ENCODE measurements around the gene HIGD1C. TPM values are rescaled to one million over a fixed set of nuclear protein-coding genes. Genes with fewer than 3 reads are reported as not detected.
A peak's percentile ranks its signal among the peaks of the same experiment; 100 is the strongest.
"Not testable (repeated sequence)": the region's sequence is repeated elsewhere in the genome, so short reads cannot be mapped to it uniquely, and the experiment has no call there.

HIGD1C gene
- not detected in 2 replicates for total RNA-seq (2014; rRNA removed; shearing (Covaris generic))

DNA sequence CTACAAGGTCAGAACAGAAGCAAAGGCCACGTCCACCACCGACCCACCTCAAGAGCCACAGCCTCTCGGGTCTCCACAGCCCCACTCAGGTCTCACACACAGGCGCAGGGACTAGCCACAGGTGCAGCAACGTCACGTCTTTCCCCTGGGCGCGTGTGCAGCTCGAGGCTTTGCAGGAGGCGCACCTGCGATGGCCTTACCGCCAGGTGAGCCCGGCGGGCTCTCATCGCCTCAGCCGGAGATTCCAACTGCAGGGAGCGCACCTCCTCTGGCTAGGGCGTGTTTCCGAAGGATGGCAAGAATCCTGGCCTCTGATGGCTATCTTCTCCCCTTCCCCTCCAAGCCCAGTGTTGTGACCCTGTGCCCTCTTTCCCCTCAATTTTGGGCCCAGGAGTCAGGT is at the start of gene HIGD1C:
TSS of gene HIGD1C (plus strand) at position 35 of the 400 bp plus-strand sequence. CDS start 1,455 bp downstream, outside the sequence.
- no peak for DNase-seq (ENCODE audit: low spot score)

DNA sequence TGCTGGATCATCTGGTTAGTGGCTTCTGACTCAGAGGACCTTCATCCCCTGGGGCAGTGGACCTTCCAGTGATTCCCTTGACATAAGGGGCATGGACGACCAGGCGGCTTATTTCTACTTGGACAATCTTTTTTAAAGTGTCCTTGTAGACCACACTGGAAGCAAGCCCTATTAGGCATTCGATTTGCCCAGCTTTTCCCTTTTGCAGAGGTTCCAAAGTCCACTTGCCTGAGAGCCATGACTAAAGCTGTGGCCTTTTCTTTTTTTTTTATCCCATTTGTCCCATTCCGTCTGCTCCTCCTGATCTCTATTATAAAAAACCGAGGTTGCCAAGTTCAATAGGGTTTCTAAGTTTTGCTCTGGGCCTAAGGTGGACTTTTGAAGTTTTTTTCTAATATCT is 43.9 kb upstream of the HIGD1C start:
- DNase-seq (ENCODE audit: low spot score), result not testable (repeated sequence)

DNA sequence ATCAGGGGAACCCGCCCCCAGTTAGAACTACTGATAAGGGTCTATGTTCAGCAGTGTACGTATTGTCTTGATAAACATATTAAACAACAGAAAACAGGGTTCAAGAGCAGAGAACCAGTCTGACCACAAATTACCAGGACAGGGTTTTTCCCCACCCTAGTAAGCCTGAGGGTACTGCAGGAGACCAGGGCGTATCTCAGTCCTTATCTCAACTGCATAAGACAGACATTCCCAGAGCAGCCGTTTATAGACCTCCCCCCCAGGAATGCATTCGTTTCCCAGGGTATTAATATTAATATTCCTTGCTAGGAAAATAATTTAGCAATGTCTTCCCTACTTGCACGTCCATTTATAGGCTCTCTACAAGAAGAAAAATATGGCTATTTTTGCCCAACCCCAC is 40.0 kb upstream of the HIGD1C start:
- DNase-seq (ENCODE audit: low spot score), result not testable (repeated sequence)

DNA sequence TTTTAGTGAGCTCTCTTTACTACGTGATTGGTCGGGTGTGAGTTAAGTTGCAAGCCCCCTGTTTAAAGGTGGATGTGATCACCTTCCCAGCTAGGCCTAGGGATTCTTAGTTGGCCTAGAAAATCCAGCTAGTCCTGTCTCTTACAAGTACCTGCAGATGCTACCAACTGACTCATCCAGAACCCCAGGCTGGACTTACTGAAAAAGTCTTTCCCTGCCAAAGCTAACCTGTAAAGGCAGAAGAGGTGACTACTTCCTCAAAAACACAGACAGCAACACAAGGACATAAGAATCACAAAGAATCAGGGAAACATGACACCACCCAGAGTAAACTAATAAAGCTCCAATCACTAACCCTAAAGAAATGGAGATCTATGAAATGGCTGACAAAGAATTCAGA is 39.1 kb upstream of the HIGD1C start:
- DNase-seq (ENCODE audit: low spot score), result no peak

DNA sequence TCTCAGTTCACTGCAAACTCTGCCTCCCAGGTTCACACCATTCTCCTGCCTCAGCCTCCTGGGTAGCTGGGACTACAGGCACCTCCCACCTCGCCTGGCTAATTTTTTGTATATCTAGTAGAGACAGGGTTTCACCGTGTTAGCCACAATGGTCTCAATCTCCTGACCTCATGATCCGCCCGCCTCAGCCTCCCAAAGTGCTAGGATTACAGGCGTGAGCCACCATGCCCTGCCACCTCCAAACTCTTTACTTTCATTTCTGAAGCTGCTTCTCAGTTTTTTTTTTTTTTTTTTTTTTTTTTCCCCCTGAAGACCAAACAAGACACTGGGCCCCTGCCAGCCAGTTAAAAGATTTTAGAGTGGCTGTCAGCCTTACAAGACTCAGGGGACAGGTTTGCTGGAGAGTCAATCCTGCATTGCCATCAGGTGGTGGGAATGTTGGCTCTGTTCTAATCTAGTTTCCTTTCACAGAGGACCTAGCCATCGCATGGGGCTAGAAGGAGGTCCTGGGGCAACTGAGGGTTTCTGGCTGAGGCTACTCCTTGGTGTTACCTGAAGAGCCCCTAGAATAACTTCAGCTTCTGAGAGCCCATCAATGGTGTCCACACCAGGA is 37.4 kb upstream of the HIGD1C start:
- DNase-seq (ENCODE audit: low spot score), result no peak

DNA sequence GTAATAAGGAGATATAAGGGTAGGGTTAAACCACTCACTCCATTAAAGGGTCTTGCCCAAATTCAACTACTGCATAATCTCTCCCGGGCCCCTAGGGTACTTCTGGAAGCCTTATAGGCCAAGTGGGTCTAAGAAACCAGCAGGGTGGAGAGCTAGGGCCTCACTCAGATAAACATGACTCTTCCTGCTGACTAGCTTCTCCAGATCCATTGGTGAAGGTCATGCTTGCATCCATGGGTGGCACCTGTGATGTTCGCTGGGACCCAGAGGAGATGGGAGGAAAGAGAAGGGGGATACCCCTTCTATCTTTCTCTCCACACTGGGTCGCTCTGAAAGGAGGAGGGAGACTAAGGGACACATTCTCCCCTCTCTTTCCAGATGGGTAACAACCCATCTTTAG is 36.1 kb upstream of the HIGD1C start:
- DNase-seq (ENCODE audit: low spot score), result no peak

DNA sequence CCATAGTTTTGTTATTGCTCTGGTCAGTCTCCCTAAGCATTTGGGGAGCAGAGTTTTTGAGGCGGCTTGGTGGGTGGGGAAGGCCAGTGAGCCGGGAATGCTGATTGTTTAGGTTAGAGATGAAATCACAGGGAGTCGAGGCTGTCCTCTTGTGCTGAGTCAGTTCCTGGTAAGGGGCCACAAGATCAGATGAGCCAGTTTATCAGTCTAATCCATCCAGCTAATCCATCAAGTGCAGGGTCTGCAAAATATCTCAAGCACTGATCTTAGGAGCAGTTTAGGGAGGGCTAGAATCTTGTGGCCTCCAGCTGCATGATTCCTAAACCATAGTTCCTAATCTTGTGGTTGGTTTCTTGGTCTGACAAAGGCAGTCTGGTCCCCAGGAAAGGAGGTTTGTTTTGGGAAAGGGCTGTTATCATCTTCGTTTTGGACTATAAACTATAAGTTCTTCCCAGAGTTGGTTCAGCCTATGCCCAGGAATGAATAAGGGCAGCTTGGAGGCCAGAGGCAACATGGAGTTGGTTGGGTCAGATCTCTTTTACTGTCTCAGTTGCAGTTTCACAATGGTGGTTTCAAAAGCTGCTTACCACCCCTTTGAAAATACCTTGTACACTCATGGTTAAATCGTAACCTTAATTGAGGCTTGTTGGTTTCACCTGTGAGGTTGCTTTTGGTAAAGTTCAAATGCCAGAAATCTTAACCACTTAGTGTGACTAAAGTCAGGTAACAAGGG is 33.6 kb upstream of the HIGD1C start:
- no peak for DNase-seq (ENCODE audit: low spot score)

DNA sequence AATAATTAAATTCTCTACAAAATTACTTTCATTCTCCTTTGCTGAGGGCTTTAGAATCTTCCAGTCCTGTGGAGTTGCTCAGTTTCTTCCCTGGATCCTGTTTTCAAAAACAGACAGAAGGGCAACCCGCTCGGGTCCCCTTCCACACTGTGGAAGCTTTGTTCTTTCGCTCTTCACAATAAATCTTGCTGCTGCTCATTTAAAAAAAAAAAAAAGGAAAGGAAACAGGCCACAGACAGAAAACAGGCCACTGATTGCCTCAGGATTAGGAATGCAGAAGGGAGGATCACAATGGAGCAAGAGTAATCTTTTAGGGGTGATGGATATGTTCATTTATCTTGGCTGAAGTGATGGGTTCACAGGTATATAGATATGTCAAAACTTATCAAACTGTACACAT is 29.5 kb upstream of the HIGD1C start:
- DNase-seq (ENCODE audit: low spot score), result no peak

DNA sequence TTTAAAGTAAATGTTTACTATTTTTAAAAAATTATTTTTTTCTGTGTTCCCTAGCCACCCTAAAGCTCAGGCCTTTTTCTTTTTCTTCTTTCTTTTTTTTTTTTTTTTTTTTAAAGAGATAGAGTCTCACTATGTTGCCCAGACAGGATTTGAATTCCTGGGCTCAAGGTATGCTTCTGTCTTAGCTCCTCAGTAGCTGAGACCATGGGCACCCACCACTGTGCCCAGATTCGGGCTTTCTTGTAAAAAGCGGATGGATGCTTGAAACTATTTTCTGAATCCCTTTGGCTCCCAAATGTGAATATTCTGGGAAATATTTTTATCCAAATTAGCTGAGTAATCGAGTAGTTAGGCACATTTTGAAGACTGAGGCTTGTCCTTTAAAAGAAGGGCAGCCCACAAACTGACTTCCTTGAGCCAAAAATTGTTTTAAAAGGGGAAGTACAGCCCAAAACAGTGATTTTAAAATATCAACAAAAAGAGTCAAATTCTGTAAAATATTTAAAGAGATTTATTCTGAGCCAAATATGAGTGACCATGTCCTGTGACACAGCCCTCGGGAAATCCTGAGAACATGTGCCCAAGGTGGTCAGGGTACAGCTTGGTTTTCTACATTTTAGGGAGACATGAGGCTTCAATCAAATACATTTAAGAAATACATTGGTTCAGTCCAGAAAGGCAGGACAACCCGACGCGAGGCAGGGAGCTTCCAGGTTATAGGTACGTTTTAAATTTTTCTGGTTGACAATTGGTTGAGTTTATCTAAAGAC is 28.8 kb upstream of the HIGD1C start:
- no peak for DNase-seq (ENCODE audit: low spot score)

DNA sequence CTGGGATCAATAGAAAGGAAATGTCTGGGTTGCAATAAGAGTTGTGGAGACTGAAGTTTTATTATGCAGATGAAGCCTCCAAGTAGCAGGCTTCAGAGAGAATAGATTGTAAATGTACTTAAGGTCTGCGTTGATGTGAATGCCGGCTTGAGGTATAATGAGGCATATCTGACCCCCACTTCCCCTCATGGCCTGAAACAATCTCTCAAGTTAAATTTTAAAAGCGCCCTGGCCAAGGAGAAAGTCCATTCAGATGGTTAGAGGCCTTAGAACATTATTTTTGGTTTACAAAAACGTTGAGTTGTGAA is 28.3 kb upstream of the HIGD1C start:
- no peak for DNase-seq (ENCODE audit: low spot score)

DNA sequence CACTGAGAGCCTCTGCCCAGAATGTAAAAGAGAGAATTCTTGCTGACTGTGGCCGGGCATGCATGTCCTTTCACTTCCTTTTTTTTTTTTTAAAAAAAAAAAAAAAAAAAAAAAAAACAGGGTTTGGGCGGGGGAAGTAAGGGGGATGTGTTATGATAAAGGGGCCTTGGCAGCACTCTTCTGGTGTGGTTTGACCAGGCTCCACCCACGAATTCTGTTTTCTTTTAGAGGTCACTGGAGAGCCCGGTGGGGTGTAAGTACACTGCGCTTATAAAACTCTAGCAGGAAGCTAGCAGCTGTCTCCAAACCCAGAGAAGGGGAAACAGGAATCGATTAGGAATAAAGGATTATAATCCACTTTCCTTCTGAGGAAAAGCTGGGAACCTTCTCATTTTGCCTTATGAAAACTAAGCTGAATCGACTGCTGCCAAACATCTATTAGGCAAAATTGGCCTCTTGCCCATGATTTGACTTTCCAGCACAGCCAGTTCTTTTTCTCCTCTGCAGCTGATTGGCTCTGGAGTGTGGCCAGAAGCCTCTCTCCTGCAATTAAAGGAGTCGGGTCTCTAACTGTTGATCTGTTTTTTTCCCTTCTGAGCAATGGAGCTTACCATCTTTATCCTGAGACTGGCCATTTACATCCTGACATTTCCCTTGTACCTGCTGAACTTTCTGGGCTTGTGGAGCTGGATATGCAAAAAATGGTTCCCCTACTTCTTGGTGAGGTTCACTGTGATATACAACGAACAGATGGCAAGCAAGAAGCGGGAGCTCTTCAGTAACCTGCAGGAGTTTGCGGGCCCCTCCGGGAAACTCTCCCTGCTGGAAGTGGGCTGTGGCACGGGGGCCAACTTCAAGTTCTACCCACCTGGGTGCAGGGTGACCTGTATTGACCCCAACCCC is 27.7 kb upstream of the HIGD1C start:
- DNase-seq (ENCODE audit: low spot score), result peak; percentile 78

DNA sequence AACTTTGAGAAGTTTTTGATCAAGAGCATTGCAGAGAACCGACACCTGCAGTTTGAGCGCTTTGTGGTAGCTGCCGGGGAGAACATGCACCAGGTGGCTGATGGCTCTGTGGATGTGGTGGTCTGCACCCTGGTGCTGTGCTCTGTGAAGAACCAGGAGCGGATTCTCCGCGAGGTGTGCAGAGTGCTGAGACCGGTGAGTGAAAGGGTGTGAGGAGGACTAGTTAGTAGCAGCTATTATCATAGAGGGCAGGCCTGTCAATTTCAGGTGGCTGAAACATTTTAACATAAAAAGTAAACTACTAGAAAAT is 27.0 kb upstream of the HIGD1C start:
- DNase-seq (ENCODE audit: low spot score), result no peak

DNA sequence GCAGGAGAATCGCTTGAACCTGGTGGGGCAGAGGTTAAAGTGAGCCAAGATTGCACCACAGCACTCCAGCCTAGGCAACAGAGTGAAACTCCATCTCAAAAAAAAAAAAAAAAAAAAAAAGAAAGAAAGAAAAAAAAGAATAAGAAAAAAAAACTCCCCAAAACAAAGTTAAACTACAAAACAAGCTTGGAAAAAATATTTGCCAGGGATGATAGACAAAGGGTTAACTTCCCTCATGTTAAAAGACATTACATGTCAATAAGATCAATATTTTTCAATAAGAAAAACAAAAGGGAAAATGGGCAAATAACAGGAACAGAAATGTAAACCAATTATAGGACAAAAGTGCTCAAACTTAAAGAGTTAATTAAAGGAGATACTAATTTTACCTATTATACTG is 26.4 kb upstream of the HIGD1C start:
- DNase-seq (ENCODE audit: low spot score), result no peak

DNA sequence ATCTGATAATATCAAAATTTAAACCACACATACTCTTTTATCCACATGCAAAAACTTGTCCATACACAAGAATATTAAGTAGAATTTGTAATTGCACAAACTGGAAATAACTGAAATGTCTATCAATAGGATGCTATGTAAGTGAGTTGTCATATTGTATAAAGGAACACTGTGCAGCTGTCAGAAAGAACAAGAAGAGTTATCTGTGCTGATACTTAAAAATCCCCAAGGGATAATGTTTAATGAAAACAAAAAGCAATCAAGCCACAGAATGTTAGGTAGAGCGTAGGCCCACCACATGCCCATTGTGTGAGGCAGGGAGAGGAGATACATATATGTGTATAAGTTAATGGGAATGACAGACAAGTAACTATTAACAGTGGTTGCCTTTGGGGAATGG is 25.9 kb upstream of the HIGD1C start:
- no peak for DNase-seq (ENCODE audit: low spot score)

DNA sequence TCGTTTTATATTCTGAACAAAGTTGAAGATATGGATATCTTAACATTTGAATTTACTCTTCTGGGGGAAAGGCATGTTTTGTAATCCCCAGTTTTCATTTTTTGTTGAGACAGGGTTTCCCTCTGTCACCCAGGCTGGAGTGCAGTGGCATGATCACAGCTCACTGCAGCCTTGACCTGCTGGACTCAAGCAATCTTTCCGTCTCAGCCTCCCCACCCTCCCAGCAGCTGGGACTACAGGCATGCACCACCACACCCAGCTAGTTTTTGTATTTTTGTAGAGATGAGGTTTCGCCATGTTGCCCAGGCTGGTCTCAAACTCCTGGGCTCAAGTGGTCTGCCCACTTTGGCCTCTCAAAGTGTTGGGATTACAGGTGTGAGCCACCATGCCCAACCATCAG is 25.4 kb upstream of the HIGD1C start:
- DNase-seq (ENCODE audit: low spot score), result not testable (repeated sequence)

DNA sequence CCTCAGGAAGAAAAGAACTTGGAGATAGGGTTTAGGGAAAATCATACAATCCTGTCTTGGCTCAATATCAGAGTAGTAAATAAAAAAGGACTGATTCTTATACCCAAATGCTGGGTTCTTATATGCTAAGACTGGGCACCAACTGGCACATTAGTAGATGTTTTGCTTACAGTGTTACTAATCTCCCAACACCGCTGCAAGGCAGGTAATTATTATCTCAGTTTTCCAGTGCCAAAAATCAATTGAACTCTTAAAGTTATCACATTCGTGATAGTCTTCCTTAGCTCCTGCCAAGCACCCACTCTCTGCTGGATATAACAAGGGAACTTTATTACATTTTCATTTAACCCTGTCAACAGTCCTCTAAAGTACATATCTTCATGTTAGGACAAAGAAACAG is 25.0 kb upstream of the HIGD1C start:
- DNase-seq (ENCODE audit: low spot score), result no peak

DNA sequence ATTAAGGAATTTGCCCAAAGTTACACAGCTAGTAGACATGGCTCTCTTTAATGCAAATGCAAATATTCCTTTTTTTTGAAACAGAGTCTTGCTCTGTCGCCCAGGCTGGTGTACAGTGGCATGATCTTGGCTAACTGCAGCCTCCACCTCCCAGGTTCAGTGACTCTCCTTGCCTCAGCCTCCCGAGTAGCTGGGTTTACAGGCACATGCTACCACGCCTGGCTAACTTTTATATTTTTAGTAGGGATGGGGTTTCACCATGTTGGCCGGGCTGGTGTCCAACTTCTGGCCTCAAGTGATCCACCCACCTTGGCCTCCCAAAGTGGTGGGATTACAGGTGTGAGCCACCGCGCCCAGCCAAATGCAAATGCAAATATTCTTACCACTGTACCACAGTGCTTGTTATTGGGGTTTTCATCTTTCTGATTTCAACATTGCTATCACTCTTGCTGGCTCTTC is 24.5 kb upstream of the HIGD1C start:
- DNase-seq (ENCODE audit: low spot score), result no peak

DNA sequence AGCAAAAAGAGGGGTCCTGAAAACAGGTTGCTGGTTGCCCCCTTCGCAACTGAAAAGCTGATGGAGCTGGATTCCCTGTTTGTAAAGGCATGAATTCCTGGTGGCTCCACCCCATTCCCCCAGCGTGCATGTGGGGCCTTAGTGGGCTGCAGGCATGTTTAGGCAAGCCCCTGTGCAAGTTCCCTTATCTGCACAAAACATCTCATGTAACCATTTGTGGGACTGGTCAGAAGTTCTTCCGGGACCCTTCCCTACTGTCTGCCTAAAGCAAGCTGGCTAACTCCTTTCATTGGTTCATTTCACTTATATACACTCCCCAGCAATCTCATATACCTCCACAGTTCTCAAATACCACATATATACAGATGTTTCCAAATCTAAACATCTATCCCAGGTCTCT is 24.0 kb upstream of the HIGD1C start:
- DNase-seq (ENCODE audit: low spot score), result no peak

DNA sequence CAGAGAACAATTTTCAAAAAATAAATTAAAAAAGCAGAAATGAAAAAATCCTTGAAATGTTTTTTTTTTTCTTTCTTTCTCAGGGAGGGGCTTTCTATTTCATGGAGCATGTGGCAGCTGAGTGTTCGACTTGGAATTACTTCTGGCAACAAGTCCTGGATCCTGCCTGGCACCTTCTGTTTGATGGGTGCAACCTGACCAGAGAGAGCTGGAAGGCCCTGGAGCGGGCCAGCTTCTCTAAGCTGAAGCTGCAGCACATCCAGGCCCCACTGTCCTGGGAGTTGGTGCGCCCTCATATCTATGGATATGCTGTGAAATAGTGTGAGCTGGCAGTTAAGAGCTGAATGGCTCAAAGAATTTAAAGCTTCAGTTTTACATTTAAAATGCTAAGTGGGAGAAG is 22.5 kb upstream of the HIGD1C start:
- no peak for DNase-seq (ENCODE audit: low spot score)

DNA sequence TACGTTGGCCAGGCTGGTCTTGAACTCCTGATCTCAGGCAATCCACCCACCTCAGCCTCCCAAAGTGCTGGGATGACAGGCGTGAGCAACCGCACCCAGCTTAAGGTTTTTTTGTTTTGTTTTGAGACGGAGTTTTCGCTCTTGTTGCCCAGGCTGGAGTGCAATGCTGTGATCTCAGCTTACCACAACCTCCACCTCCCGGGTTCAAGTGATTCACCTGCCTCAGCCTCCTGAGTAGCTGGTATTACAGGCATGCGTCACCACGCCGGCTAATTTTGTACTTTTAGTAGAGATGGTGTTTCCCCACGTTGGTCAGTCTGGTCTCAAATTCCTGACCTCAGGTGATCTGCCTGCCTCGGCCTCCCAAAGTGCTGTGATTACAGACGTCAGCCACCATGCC is 21.9 kb upstream of the HIGD1C start:
- not testable (repeated sequence) for DNase-seq (ENCODE audit: low spot score)

DNA sequence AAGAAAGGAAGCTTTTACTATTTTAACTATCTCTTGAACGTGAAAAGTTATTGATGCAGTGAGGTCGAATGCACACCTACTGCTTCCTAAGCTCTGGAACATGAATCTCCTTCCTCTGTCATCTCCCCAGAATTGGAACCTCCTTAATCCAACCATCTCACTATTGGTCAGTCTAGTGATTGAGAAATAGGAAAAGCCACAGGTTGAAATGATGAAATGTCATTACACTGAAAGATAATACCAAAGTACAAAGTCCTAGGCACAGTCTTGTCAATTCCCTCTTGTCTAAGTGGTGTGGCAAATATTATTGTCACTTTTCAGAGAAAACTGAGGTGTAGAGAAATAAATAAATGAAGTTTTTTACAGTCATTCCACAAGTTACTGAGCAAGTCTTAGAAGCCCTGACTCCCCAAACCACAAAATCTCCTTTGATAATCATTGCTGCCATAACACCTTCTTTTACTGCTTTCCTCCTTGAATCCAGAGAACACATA is 19.5 kb upstream of the HIGD1C start:
- no peak for DNase-seq (ENCODE audit: low spot score)

Data from HT-29 (cell line).